HEK293T (cell line): ENCODE data around the gene GALNT2.

Experiments used
- BHLHE40 ChIP-seq: fragments of 450-650 bp; IDR thresholded peaks from 2 replicates; pipeline ENCODE4 v1.6.1; 2016; ENCODE audit warnings: mild to moderate bottlenecking, moderate library complexity, borderline replicate concordance
- ELF4 ChIP-seq: fragments of 450-650 bp; IDR thresholded peaks from 2 replicates; pipeline ENCODE4 v1.6.1; 2017; ENCODE audit warnings: antibody characterized with exemption
- FOXA1 ChIP-seq: fragments of 450-650 bp; IDR thresholded peaks from 2 replicates; pipeline ENCODE4 v1.6.1; 2016; ENCODE audit warnings: mild to moderate bottlenecking
- FOXK2 ChIP-seq: fragments of 450-650 bp; IDR thresholded peaks from 2 replicates; pipeline ENCODE4 v1.6.1; 2016; ENCODE audit warnings: mild to moderate bottlenecking
- FOXM1 ChIP-seq: fragments of 450-650 bp; IDR thresholded peaks from 2 replicates; pipeline ENCODE4 v1.6.1; 2017; ENCODE audit warnings: mild to moderate bottlenecking, borderline replicate concordance
- HDGF ChIP-seq: fragments of 450-650 bp; IDR thresholded peaks from 2 replicates; pipeline ENCODE4 v1.6.1; 2017; ENCODE audit warnings: antibody characterized with exemption, borderline replicate concordance
- L3MBTL2 ChIP-seq: fragments of 450-650 bp; conservative IDR thresholded peaks from 2 replicates; pipeline ENCODE4 v1.6.1; 2016; ENCODE audit warnings: mild to moderate bottlenecking
- NFRKB ChIP-seq: fragments of 450-650 bp; IDR thresholded peaks from 2 replicates; pipeline ENCODE4 v1.6.1; 2016; ENCODE audit warnings: mild to moderate bottlenecking, moderate library complexity
- SP1 ChIP-seq: fragments of 450-650 bp; IDR thresholded peaks from 2 replicates; pipeline ENCODE4 v1.6.1; 2017
- SUZ12 ChIP-seq: fragments of 450-650 bp; IDR thresholded peaks from 2 replicates; pipeline ENCODE4 v1.6.1; 2016; ENCODE audit warnings: mild to moderate bottlenecking
- TARDBP ChIP-seq: fragments of 450-650 bp; IDR thresholded peaks from 2 replicates; pipeline ENCODE4 v1.6.1; 2016

DNA sequence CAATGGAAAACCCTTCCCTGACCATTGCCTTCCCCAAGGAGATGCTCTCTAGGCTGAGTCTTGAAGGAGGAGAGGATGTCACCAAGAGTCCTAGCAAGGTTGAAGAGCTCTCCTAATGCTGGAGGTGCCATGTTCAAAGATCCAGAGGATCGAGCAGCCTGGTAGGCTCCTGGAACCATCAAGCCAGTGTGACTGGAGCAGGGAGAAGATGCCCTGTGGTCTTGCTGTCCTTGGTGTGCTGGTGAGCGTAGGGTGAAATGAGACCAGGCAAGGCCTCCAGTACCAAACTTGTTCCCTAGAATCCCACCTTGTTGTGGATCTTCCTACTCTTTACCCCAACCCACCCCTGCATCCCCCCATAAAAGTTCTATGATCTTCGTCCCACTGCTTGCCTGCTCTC, 46.6 kb upstream of the GALNT2 start:
- TF ChIP-seq ELF4 (no peak), FOXK2 (no peak), TARDBP (no peak), NFRKB (no peak), SP1 (no peak), SUZ12 (no peak), BHLHE40 (no peak), FOXM1 (no peak), L3MBTL2 (no peak), FOXA1 (no peak), HDGF (no peak)
